ENCODE results near the gene PPP1R3F.

- TF ChIP-seq CTCF (conservative IDR thresholded peaks at IDR 0.05) (no peak), EZH2 (IDR thresholded peaks at IDR 0.05; ENCODE audit: low read depth) (no peak)
These were observed 937 bp upstream of the PPP1R3F start for GRCh38 chrX:49268702-49269009.
